GM12801 (cell line): ENCODE measurements around the gene FPR3.

Source experiments
- TF ChIP-seq, protein P1 (sequence below): IDR thresholded peaks from one replicate; pipeline ENCODE4 v1.5.1; 2011; ENCODE audit warnings: control low read depth; ENCODE audit not compliant: insufficient read length; ENCODE audit errors: extremely low read depth

The FPR3 gene

GRCh38 chr19:51815043-51815442, 20.1 kb downstream of the FPR3 start:
- TF ChIP-seq, protein P1, sequence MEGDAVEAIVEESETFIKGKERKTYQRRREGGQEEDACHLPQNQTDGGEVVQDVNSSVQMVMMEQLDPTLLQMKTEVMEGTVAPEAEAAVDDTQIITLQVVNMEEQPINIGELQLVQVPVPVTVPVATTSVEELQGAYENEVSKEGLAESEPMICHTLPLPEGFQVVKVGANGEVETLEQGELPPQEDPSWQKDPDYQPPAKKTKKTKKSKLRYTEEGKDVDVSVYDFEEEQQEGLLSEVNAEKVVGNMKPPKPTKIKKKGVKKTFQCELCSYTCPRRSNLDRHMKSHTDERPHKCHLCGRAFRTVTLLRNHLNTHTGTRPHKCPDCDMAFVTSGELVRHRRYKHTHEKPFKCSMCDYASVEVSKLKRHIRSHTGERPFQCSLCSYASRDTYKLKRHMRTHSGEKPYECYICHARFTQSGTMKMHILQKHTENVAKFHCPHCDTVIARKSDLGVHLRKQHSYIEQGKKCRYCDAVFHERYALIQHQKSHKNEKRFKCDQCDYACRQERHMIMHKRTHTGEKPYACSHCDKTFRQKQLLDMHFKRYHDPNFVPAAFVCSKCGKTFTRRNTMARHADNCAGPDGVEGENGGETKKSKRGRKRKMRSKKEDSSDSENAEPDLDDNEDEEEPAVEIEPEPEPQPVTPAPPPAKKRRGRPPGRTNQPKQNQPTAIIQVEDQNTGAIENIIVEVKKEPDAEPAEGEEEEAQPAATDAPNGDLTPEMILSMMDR: no peak

- TF ChIP-seq, protein P1: no peak
Observed at GRCh38 chr19:51816711-51817110, 21.8 kb downstream of the FPR3 start.

GRCh38 chr19:51820011-51820410, 25.1 kb downstream of the FPR3 start:
- TF ChIP-seq, protein P1: no peak

GRCh38 chr19:51820831-51821446, 26.0 kb downstream of the FPR3 start:
- TF ChIP-seq, protein P1: no peak

- TF ChIP-seq, protein P1: no peak
Observed at GRCh38 chr19:51821456-51821855, 26.5 kb downstream of the FPR3 start.

- TF ChIP-seq, protein P1: no peak
Observed at GRCh38 chr19:51821921-51822320, 27.0 kb downstream of the FPR3 start.

DNA sequence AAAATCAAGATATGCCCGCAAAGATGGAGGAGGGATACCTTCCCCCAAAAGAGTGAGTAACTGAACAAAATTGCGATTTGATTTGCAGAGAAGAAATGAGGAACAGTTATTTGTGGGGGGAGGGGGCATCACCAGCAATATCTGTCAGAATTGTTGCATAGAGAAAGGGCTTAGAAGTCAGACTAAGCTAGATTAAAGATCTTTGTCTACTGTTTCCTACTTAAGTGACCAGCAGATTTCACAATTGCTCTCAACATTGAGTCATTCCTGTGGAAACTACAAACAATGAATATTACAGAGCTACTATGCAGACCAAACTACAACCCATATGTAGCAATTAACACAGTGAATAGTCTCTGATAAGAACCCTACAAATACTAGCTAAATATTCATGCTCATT, 27.4 kb downstream of the FPR3 start:
- TF ChIP-seq, protein P1: no peak
